Fibroblast of villous mesenchyme (primary cell): ENCODE data around the gene DAAM2. TPM values are rescaled to one million over a fixed set of nuclear protein-coding genes. Genes with fewer than 3 reads are reported as not detected.

ENCODE experiments used
- DNase-seq: peaks from one replicate; pipeline ENCODE4 v3.0.0-alpha.2; 2010; ENCODE audit warnings: low read depth
- H3K4me3 ChIP-seq: 2 replicates; pipeline ENCODE4 v1.5.1; 2011; ENCODE audit warnings: low read depth, mild to moderate bottlenecking, low read length
- total RNA-seq: library from RNA; depleted of rRNA; stranded (reverse); fragments of >200 nt; gene quantifications from 2 replicates; pipeline ENCODE4 v1.2.3, GENCODE V29; 2012
- TF ChIP-seq, protein P1 (sequence below): IDR thresholded peaks from 2 replicates; pipeline ENCODE4 v1.5.1; 2012; ENCODE audit warnings: low read depth, mild to moderate bottlenecking, low read length; ENCODE audit not compliant: insufficient read depth

DAAM2 gene
- total RNA-seq, 1 donor: 13.8 TPM

DNA sequence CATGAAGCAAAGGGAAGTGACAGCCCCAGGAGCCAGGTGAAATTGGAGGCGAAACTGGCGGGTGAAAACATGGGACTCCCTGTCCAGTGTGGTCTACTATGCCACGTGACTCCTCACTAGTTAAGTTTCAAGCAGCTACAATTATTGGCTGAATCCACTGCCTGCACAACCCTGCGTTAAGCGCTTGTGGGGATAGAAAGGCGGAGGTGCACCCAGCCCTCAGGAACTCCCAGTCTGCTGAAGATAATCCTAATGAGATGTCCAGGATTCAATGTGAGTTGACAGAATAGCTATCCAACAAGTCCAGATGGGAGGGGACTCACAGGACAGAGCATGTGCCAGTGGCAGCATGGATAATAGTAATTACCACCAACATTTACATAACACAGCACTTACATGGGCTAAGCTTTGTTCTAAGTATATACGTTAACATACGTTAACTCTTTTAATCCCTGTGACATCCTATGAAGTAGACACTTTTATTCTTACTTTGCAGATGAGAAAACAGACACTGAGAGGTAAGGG, 140.3 kb downstream of the DAAM2 start:
- DNase-seq: no peak
- TF ChIP-seq, protein P1, sequence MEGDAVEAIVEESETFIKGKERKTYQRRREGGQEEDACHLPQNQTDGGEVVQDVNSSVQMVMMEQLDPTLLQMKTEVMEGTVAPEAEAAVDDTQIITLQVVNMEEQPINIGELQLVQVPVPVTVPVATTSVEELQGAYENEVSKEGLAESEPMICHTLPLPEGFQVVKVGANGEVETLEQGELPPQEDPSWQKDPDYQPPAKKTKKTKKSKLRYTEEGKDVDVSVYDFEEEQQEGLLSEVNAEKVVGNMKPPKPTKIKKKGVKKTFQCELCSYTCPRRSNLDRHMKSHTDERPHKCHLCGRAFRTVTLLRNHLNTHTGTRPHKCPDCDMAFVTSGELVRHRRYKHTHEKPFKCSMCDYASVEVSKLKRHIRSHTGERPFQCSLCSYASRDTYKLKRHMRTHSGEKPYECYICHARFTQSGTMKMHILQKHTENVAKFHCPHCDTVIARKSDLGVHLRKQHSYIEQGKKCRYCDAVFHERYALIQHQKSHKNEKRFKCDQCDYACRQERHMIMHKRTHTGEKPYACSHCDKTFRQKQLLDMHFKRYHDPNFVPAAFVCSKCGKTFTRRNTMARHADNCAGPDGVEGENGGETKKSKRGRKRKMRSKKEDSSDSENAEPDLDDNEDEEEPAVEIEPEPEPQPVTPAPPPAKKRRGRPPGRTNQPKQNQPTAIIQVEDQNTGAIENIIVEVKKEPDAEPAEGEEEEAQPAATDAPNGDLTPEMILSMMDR: no peak
- H3K4me3 ChIP-seq: no peak overlapping the region

DNA sequence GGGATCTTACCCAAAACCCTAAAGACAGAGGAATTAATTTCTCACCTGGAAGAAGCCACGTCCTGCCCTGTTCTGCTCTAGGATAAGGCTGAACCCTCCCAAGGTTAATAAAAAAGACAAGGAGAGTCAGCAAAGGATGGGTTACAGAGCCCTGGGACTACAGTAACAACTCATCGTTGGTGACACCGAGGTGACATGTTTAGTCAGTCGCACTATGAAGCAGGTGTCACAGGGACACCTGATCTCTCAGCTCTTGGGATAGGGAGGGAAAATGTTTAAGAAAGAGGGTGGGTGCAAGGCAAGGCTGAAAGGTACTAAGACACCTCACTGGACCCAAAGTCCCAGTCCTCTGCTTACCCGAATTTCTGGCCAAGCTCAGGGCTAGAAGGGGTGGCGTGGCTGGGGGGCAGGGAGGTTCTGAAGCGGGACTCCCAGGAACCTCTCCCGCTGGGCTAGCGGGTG, 141.5 kb downstream of the DAAM2 start:
- no peak for DNase-seq
- TF ChIP-seq, protein P1: no peak
- peak overlapping the region; percentile 71 for H3K4me3 ChIP-seq

DNA sequence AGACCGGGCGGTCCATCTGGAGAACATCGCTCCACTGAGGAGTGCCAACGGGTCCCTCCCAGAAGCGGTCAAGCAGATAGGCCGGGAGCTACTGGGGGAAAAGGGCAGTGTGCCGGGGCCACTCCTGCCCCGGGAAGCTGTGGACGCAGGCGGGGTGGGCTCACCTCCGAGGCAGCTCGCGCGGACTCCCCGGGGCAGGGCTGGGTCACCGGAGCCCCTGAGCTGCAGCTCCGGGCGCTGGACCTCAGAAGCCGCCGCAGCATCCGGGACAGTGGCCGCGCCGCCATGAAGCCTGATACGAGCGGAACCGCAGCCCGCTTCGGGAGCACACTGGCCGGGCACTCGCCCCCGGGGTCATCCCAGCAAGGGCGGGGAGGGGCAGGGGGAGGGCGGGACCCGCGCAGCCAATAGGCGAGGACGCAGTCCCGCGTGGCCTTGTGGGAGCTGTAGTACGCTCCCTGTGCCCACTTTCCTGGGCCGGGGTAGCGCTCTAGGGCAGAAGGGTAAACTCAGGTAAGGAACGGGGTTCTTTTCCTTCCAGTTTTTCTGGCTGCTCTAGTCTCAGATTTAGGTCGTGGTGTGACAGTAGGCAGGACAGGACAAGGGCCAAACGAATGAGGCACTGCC, 142.1 kb downstream of the DAAM2 start, which contains the start of gene MOCS1:
Gene MOCS1, minus strand, starts transcription at position 332 of the 627 bp plus-strand sequence. Its CDS starts 45 bp downstream, at position 287.
- peak within 1 kb of the TSS; percentile 71 for H3K4me3 ChIP-seq
- TF ChIP-seq, protein P1: no peak
- peak; percentile 61 for DNase-seq

DNA sequence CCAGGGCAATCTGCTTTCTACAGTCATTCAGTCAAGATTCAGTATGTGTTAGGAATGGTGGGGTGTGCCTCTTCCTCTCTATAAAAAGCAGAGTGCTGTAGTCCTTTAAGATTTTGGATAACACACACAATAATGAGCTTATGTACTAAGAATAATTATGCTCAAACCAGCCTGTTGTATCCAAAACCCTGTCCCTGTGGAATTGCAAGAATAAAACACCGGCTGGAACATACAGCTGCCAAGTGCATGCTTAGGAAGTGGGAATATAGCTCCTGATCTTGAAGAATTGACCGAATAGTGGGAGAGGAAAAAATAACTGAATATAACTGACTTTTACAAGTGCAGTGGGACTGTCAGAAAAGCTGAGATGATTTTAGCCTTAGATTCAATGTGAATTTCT, 143.1 kb downstream of the DAAM2 start:
- TF ChIP-seq, protein P1: no peak
- H3K4me3 ChIP-seq: no peak overlapping the region
- no peak for DNase-seq

DNA sequence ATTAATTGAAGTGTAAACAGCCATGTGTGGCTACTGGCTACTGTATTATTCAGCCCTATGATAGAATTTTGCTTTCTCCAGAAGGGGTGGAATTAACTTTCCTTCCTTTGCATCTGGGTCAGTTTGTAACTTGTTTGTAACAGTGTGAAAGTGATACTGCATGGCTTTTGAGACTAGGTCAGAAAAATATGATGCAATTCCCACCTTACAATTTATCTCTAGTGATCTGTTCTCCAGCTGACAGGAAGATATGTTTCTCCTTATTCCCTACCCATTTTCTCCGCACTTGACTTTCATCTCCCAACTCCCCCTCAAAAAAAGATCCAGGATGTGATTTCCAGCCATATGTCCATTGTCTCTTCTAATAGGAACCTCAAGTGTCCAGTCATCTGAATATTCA, 144.7 kb downstream of the DAAM2 start:
- TF ChIP-seq, protein P1: no peak
- H3K4me3 ChIP-seq: no peak overlapping the region
- DNase-seq: no peak

DNA sequence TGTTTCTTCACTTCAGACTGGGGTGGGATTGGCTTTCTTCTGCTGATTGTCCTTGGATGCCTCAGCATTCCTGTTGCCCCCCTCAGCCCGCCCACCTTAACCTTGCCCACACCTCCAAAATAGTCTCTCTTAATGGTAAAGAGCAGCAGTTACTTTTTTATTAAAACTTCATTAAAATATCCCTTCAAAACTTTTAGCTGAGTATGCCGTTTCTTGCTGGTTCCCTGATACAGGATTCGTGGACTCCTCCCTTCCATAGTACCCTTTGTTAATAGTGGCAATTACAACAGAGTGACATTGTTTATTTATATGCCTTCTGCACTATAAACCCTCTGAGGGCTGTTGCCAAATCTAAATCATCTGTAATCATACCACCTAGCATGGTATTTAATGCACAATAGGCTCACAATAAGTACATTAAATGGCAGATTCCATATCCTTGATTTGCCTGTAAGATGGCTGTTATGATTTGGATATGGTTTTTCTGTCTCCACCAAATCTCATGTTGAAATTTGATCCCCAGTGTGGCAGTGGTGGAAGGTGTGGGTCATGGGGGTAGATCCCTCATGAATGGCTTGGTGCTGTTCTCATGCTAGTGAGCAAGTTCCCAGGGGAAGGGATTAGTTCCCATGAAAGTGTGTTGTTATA, 145.6 kb downstream of the DAAM2 start:
- no peak for DNase-seq
- no peak overlapping the region for H3K4me3 ChIP-seq
- TF ChIP-seq, protein P1: no peak
